Stimulated activated CD4-positive, alpha-beta T cell treated with anti-CD3 and anti-CD28 coated beads, Interleukin-1b, Interleukin-23, amount 100 ng/mL, for 1 hour (primary cell): ENCODE data around the gene NFATC2.
"Not testable (repeated sequence)": the region's sequence is repeated elsewhere in the genome, so short reads cannot be mapped to it uniquely, and the experiment has no call there.

Experiments
- DNase-seq, 2 donors: peaks; one replicate each; pipeline ENCODE4 v3.0.0-alpha.2; 2020; ENCODE audit warnings: low read depth in 2 of 2

Gene NFATC2

GRCh38 chr20:51495291-51495690, 47.2 kb downstream of the NFATC2 start:
- no peak for DNase-seq

GRCh38 chr20:51494241-51495110, 48.0 kb downstream of the NFATC2 start:
- DNase-seq, result no peak

GRCh38 chr20:51493346-51493791, 49.1 kb downstream of the NFATC2 start:
- no peak for DNase-seq

- no peak for DNase-seq
These were observed 50.1 kb downstream of the NFATC2 start for GRCh38 chr20:51492167-51493092.

GRCh38 chr20:51491393-51491792, 51.1 kb downstream of the NFATC2 start:
- DNase-seq, result no peak

- no peak for DNase-seq
These were observed 51.9 kb downstream of the NFATC2 start for GRCh38 chr20:51490635-51491034.

- DNase-seq, result no peak
These were observed 52.9 kb downstream of the NFATC2 start for GRCh38 chr20:51489611-51490010.

- no peak for DNase-seq
These were observed 54.2 kb downstream of the NFATC2 start for GRCh38 chr20:51488331-51488730.

GRCh38 chr20:51487565-51488268, 54.8 kb downstream of the NFATC2 start:
- DNase-seq, result no peak

GRCh38 chr20:51487076-51487475, 55.4 kb downstream of the NFATC2 start:
- DNase-seq, result no peak

- no peak for DNase-seq
These were observed 56.1 kb downstream of the NFATC2 start for GRCh38 chr20:51486197-51487005.

GRCh38 chr20:51484831-51485230, 57.7 kb downstream of the NFATC2 start:
- no peak for DNase-seq

GRCh38 chr20:51484141-51484815, 58.2 kb downstream of the NFATC2 start:
- DNase-seq, result no peak

- no peak for DNase-seq
These were observed 59.6 kb downstream of the NFATC2 start for GRCh38 chr20:51482836-51483473.

GRCh38 chr20:51481341-51481914, 61.1 kb downstream of the NFATC2 start:
- no peak for DNase-seq

- DNase-seq, result no peak
These were observed 61.8 kb downstream of the NFATC2 start for GRCh38 chr20:51480507-51481270.

GRCh38 chr20:51476106-51476505, 66.4 kb downstream of the NFATC2 start:
- DNase-seq, result not testable (repeated sequence)

- no peak for DNase-seq
These were observed 68.7 kb downstream of the NFATC2 start for GRCh38 chr20:51473771-51474170.

GRCh38 chr20:51473256-51473655, 69.3 kb downstream of the NFATC2 start:
- no peak for DNase-seq
